Measurements from ENCODE around the gene ARHGAP15. TPM values are rescaled to one million over a fixed set of nuclear protein-coding genes. Genes with fewer than 3 reads are reported as not detected.

Gene ARHGAP15
- total and polyA plus RNA-seq, 2 experiments from 2014 or later: 0.26 TPM; not detected in 1

DNA sequence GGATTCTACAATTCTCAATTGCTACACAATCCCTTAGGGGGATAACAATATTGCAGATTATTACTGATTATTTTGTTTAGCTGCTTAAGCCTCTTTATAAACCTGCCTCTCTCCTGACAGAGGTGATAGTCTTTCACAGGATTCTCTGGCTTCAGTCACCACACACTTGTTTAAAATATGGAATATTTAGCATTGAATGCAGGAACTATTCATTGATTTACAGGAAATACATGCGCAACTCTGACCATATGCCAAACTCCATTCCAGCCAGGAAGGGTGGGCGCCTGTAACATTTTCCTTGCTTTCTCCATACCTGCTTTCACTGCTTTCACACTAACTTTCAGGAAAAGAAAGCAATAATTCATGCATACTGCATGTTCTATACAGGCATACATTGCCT, 44.8 kb upstream of the ARHGAP15 start (continued):
- TF ChIP-seq, protein P1, sequence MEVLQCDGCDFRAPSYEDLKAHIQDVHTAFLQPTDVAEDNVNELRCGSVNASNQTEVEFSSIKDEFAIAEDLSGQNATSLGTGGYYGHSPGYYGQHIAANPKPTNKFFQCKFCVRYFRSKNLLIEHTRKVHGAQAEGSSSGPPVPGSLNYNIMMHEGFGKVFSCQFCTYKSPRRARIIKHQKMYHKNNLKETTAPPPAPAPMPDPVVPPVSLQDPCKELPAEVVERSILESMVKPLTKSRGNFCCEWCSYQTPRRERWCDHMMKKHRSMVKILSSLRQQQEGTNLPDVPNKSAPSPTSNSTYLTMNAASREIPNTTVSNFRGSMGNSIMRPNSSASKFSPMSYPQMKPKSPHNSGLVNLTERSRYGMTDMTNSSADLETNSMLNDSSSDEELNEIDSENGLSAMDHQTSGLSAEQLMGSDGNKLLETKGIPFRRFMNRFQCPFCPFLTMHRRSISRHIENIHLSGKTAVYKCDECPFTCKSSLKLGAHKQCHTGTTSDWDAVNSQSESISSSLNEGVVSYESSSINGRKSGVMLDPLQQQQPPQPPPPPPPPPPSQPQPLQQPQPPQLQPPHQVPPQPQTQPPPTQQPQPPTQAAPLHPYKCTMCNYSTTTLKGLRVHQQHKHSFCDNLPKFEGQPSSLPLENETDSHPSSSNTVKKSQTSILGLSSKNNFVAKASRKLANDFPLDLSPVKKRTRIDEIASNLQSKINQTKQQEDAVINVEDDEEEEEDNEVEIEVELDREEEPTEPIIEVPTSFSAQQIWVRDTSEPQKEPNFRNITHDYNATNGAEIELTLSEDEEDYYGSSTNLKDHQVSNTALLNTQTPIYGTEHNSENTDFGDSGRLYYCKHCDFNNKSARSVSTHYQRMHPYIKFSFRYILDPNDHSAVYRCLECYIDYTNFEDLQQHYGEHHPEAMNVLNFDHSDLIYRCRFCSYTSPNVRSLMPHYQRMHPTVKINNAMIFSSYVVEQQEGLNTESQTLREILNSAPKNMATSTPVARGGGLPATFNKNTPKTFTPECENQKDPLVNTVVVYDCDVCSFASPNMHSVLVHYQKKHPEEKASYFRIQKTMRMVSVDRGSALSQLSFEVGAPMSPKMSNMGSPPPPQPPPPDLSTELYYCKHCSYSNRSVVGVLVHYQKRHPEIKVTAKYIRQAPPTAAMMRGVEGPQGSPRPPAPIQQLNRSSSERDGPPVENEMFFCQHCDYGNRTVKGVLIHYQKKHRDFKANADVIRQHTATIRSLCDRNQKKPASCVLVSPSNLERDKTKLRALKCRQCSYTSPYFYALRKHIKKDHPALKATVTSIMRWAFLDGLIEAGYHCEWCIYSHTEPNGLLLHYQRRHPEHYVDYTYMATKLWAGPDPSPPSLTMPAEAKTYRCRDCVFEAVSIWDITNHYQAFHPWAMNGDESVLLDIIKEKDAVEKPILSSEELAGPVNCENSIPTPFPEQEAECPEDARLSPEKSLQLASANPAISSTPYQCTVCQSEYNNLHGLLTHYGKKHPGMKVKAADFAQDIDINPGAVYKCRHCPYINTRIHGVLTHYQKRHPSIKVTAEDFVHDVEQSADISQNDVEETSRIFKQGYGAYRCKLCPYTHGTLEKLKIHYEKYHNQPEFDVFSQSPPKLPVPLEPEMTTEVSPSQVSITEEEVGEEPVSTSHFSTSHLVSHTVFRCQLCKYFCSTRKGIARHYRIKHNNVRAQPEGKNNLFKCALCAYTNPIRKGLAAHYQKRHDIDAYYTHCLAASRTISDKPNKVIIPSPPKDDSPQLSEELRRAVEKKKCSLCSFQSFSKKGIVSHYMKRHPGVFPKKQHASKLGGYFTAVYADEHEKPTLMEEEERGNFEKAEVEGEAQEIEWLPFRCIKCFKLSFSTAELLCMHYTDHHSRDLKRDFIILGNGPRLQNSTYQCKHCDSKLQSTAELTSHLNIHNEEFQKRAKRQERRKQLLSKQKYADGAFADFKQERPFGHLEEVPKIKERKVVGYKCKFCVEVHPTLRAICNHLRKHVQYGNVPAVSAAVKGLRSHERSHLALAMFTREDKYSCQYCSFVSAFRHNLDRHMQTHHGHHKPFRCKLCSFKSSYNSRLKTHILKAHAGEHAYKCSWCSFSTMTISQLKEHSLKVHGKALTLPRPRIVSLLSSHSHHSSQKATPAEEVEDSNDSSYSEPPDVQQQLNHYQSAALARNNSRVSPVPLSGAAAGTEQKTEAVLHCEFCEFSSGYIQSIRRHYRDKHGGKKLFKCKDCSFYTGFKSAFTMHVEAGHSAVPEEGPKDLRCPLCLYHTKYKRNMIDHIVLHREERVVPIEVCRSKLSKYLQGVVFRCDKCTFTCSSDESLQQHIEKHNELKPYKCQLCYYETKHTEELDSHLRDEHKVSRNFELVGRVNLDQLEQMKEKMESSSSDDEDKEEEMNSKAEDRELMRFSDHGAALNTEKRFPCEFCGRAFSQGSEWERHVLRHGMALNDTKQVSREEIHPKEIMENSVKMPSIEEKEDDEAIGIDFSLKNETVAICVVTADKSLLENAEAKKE (CRISPR knock-in tag; IDR thresholded peaks at IDR 0.05): no peak
- TF ChIP-seq ZNF114 (CRISPR knock-in tag; IDR thresholded peaks at IDR 0.05) (no peak), ZNF331 (CRISPR knock-in tag; IDR thresholded peaks at IDR 0.05; ENCODE audit: low read depth) (no peak), NANOG (IDR thresholded peaks at IDR 0.05; ENCODE audit: borderline replicate concordance) (no peak)
- TF ChIP-seq, protein P2, sequence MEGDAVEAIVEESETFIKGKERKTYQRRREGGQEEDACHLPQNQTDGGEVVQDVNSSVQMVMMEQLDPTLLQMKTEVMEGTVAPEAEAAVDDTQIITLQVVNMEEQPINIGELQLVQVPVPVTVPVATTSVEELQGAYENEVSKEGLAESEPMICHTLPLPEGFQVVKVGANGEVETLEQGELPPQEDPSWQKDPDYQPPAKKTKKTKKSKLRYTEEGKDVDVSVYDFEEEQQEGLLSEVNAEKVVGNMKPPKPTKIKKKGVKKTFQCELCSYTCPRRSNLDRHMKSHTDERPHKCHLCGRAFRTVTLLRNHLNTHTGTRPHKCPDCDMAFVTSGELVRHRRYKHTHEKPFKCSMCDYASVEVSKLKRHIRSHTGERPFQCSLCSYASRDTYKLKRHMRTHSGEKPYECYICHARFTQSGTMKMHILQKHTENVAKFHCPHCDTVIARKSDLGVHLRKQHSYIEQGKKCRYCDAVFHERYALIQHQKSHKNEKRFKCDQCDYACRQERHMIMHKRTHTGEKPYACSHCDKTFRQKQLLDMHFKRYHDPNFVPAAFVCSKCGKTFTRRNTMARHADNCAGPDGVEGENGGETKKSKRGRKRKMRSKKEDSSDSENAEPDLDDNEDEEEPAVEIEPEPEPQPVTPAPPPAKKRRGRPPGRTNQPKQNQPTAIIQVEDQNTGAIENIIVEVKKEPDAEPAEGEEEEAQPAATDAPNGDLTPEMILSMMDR (conservative IDR thresholded peaks at IDR 0.05; ENCODE audit: low read depth in 2 of 2): no peak

DNA sequence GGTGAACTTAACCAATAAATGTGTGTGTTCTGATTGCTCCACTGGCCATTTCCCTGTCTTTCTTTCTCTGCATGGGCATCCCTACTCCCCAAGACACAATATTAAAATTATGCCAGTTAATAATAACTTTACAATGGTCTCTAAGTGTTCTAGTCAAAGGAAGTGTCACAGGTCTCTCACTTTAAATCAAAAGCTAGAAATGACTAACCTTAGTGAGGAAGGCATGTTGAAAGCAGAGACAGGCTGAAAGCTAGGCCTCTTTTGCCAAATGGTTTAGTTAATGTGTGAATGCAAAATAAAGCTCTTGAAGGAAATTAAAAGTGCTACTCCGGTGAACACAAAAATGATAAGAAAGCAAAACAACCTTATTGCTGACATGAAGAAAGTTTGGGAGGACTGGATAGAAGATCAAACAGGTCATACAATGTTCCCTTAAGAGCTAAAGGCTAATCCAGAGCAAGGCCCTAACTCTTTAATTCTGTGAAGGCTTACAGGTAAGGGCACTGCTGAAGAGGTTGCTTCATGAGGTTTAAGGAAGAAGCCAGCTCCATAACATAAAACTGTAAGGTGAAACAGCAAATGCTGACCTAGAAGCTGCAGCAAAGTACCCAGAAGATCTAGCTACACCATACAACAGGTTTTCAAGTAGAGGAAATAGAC, 44.0 kb upstream of the ARHGAP15 start:
- H3K79me2 ChIP-seq (replicated peaks; ENCODE audit: insufficient read depth): no peaks in the 10 kb centered on the region
- H3K9me2 ChIP-seq (ENCODE audit: insufficient read depth): 0 out of 2 replicates have a peak, but pooled peaks cover 9% of the 10 kb centered on the region
- H3K36me3 Mint-ChIP-seq (ENCODE audit: low read depth): no peaks in the 10 kb centered on the region
- no peaks in the 10 kb centered on the region for H3K27me3 ChIP-seq (ENCODE audit: insufficient read depth)
- no peak overlapping the region for H3K27ac ChIP-seq (ENCODE audit: low read depth)
- H3K4me1 ChIP-seq (ENCODE audit: insufficient read depth): no peaks in the 10 kb centered on the region
- no peaks in the 10 kb centered on the region for H4K20me1 ChIP-seq (replicated peaks; ENCODE audit: insufficient read depth)
- DNase-seq (ENCODE audit: low spot score) (no peak), ATAC-seq (no peak)
- H3K36me3 ChIP-seq (ENCODE audit: insufficient read depth): no peaks in the 10 kb centered on the region
- no peaks in the 10 kb centered on the region; the same call in 1 of the 3 replicates for H3K9me3 Mint-ChIP-seq
- H3K4me1 Mint-ChIP-seq: no peaks in the 10 kb centered on the region
- no peak overlapping the region for H2AFZ ChIP-seq
- no peak overlapping the region for H3K4me3 ChIP-seq
- H3K4me3 Mint-ChIP-seq: no peak overlapping the region
- no peak overlapping the region for H3K27ac Mint-ChIP-seq
- no peaks in the 10 kb centered on the region for H3K27me3 Mint-ChIP-seq (ENCODE audit: insufficient read depth, low read depth, poor library complexity)
- H3F3A ChIP-seq (replicated peaks; ENCODE audit: low read depth): no peaks in the 10 kb centered on the region
- no peak overlapping the region for H3K4me2 ChIP-seq
- TF ChIP-seq EZH2 (IDR thresholded peaks at IDR 0.05; ENCODE audit: low read depth, unreplicated experiment) (no peak), ZNF114 (CRISPR knock-in tag; IDR thresholded peaks at IDR 0.05) (no peak)
- TF ChIP-seq, protein P3, sequence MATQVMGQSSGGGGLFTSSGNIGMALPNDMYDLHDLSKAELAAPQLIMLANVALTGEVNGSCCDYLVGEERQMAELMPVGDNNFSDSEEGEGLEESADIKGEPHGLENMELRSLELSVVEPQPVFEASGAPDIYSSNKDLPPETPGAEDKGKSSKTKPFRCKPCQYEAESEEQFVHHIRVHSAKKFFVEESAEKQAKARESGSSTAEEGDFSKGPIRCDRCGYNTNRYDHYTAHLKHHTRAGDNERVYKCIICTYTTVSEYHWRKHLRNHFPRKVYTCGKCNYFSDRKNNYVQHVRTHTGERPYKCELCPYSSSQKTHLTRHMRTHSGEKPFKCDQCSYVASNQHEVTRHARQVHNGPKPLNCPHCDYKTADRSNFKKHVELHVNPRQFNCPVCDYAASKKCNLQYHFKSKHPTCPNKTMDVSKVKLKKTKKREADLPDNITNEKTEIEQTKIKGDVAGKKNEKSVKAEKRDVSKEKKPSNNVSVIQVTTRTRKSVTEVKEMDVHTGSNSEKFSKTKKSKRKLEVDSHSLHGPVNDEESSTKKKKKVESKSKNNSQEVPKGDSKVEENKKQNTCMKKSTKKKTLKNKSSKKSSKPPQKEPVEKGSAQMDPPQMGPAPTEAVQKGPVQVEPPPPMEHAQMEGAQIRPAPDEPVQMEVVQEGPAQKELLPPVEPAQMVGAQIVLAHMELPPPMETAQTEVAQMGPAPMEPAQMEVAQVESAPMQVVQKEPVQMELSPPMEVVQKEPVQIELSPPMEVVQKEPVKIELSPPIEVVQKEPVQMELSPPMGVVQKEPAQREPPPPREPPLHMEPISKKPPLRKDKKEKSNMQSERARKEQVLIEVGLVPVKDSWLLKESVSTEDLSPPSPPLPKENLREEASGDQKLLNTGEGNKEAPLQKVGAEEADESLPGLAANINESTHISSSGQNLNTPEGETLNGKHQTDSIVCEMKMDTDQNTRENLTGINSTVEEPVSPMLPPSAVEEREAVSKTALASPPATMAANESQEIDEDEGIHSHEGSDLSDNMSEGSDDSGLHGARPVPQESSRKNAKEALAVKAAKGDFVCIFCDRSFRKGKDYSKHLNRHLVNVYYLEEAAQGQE (IDR thresholded peaks at IDR 0.05; ENCODE audit: unreplicated experiment): no peak

Measured in GM23338 (cell line).